Measurements from ENCODE around the gene ZSCAN22. TPM values are rescaled to one million over a fixed set of nuclear protein-coding genes. Genes with fewer than 3 reads are reported as not detected.

The ZSCAN22 gene
- total RNA-seq, 2 donors from 2014 or later: 4.3 to 6.1 TPM

- no peak for ATAC-seq (replicated peaks)
- Mint-ChIP-seq H3K36me3 (ENCODE audit: low read depth) (peaks cover 49% of the 10 kb centered on the region), H3K9me3 (no peaks in the 10 kb centered on the region), H3K27me3 (no peaks in the 10 kb centered on the region), H3K4me3 (peak overlapping the region; percentile 94), H3K4me1 (peaks cover 16% of the 10 kb centered on the region), H3K27ac (peak overlapping the region; percentile 97)
Measured at GRCh38 chr19:58385313-58385890, 58.6 kb downstream of the ZSCAN22 start.

GRCh38 chr19:58385891-58386575, 59.2 kb downstream of the ZSCAN22 start:
- H3K4me3 Mint-ChIP-seq: peak overlapping the region; percentile 94
- H3K27ac Mint-ChIP-seq: peak overlapping the region; percentile 97
- H3K9me3 Mint-ChIP-seq: no peaks in the 10 kb centered on the region
- peaks cover 56% of the 10 kb centered on the region for H3K36me3 Mint-ChIP-seq (ENCODE audit: low read depth)
- H3K4me1 Mint-ChIP-seq: peaks cover 16% of the 10 kb centered on the region
- ATAC-seq (replicated peaks): peak; percentile 2
- no peaks in the 10 kb centered on the region for H3K27me3 Mint-ChIP-seq

- Mint-ChIP-seq H3K9me3 (no peaks in the 10 kb centered on the region), H3K4me3 (peak within 1 kb of the TSS; percentile 94), H3K4me1 (peaks cover 16% of the 10 kb centered on the region), H3K27me3 (no peaks in the 10 kb centered on the region), H3K36me3 (ENCODE audit: low read depth) (peaks cover 63% of the 10 kb centered on the region), H3K27ac (peak within 1 kb of the TSS; percentile 97)
- ATAC-seq (replicated peaks): peak; percentile 98
Measured at GRCh38 chr19:58386576-58387337, 60.0 kb downstream of the ZSCAN22 start, which contains the start of gene RPS5. Gene RPS5, plus strand, starts transcription at chr19:58387269. Its CDS starts 869 bp downstream, at chr19:58388138.

- no peak for ATAC-seq (replicated peaks)
- Mint-ChIP-seq H3K9me3 (no peaks in the 10 kb centered on the region), H3K27ac (peak overlapping the region; percentile 97), H3K36me3 (ENCODE audit: low read depth) (peaks cover 71% of the 10 kb centered on the region), H3K27me3 (no peaks in the 10 kb centered on the region), H3K4me1 (peaks cover 16% of the 10 kb centered on the region), H3K4me3 (peak overlapping the region; percentile 94)
Measured at GRCh38 chr19:58387338-58388174, 60.8 kb downstream of the ZSCAN22 start.

GRCh38 chr19:58388175-58388526, 61.4 kb downstream of the ZSCAN22 start:
- peak overlapping the region; percentile 94 for H3K4me3 Mint-ChIP-seq
- peaks cover 77% of the 10 kb centered on the region for H3K36me3 Mint-ChIP-seq (ENCODE audit: low read depth)
- no peak for ATAC-seq (replicated peaks)
- H3K4me1 Mint-ChIP-seq: peaks cover 16% of the 10 kb centered on the region
- H3K9me3 Mint-ChIP-seq: no peaks in the 10 kb centered on the region
- H3K27me3 Mint-ChIP-seq: no peaks in the 10 kb centered on the region
- peak overlapping the region; percentile 97 for H3K27ac Mint-ChIP-seq

Other genes with a start within 250 kb of the ZSCAN22 start
- 10 to 100 TPM; 15.9 to 20.1 TPM for gene ZSCAN18, start 228.8 kb upstream of the ZSCAN22 start, total RNA-seq
- gene ZNF329, start 176.2 kb upstream of the ZSCAN22 start, total RNA-seq: 1 to 10 TPM; 3.8 to 7.0 TPM
- gene ZNF274, start 143.9 kb upstream of the ZSCAN22 start, total RNA-seq: 10 to 100 TPM; 18.5 to 29.1 TPM
- gene ZNF544, start 98.1 kb upstream of the ZSCAN22 start, total RNA-seq: 10 to 100 TPM; 43.4 to 44.6 TPM
- gene ZNF8, start 48.0 kb upstream of the ZSCAN22 start, total RNA-seq: 1 to 10 TPM; 3.7 to 4.6 TPM
- 10 to 100 TPM; 38.5 to 57.8 TPM for gene ERVK3-1, start 21.6 kb upstream of the ZSCAN22 start, total RNA-seq
- 10 to 100 TPM; 12.4 to 15.4 TPM for gene A1BG, start 26.5 kb downstream of the ZSCAN22 start, total RNA-seq
- 1 to 10 TPM; 1.7 to 1.8 TPM for gene ZNF497, start 35.8 kb downstream of the ZSCAN22 start, total RNA-seq
- 1 to 10 TPM; 1.1 to 1.9 TPM for gene ZNF837, start 54.0 kb downstream of the ZSCAN22 start, total RNA-seq
- gene RPS5, start 60.3 kb downstream of the ZSCAN22 start, total RNA-seq: 1,000 to 10,000 TPM; 1,376 to 1,435 TPM
- gene RNF225, start 68.7 kb downstream of the ZSCAN22 start, total RNA-seq: under 1 TPM in 1 of 2 donors, not detected in 1; 0.64 TPM
- 1 to 10 TPM; 9.0 to 9.8 TPM for gene ZNF584, start 81.7 kb downstream of the ZSCAN22 start, total RNA-seq
- 1 to 10 TPM; 2.1 to 3.8 TPM for gene ZNF132, start 113.2 kb downstream of the ZSCAN22 start, total RNA-seq
- gene ZNF324B, start 124.6 kb downstream of the ZSCAN22 start, total RNA-seq: 1 to 10 TPM; 8.8 to 8.9 TPM
- gene ZNF324, start 140.1 kb downstream of the ZSCAN22 start, total RNA-seq: 1 to 10 TPM; 7.3 to 7.6 TPM
- gene ZNF446, start 149.4 kb downstream of the ZSCAN22 start, total RNA-seq: 1 to 10 TPM; 5.8 to 6.2 TPM
- 10 to 100 TPM; 14.4 to 15.6 TPM for gene SLC27A5, start 185.0 kb downstream of the ZSCAN22 start, total RNA-seq
- 10 to 100 TPM; 11.0 to 14.3 TPM for gene ZBTB45, start 192.8 kb downstream of the ZSCAN22 start, total RNA-seq
- gene TRIM28, start 217.1 kb downstream of the ZSCAN22 start, total RNA-seq: 100 to 1,000 TPM; 336 to 455 TPM
- 10 to 100 TPM; 79.0 to 95.8 TPM for gene CHMP2A, start 228.1 kb downstream of the ZSCAN22 start, total RNA-seq
- 100 to 1,000 TPM; 102 to 141 TPM for gene UBE2M, start 231.6 kb downstream of the ZSCAN22 start, total RNA-seq
- gene MZF1, start 246.3 kb downstream of the ZSCAN22 start, total RNA-seq: 10 to 100 TPM; 26.6 to 57.9 TPM

Data from activated T-helper 17 cell treated with anti-CD3 and anti-CD28 coated beads, Interleukin-2, amount 50 U/mL, for 72 hours (primary cell).